SH-SY5Y (cell line): Measurements from ENCODE around the gene TOM1L2.

Experiments
- GATA2 ChIP-seq: IDR thresholded peaks from 2 replicates; pipeline ENCODE4 v1.6.1; 2011; ENCODE audit warnings: mild to moderate bottlenecking, low read depth, low read length
- GATA3 ChIP-seq: IDR thresholded peaks from 2 replicates; pipeline ENCODE4 v1.6.1; 2011; ENCODE audit warnings: low read depth, mild to moderate bottlenecking, low read length, moderate library complexity

The TOM1L2 gene

GRCh38 chr17:17847118-17847689, 125.0 kb downstream of the TOM1L2 start:
- TF ChIP-seq GATA3 (no peak), GATA2 (no peak)

- TF ChIP-seq GATA2 (no peak), GATA3 (no peak)
These were observed 125.6 kb downstream of the TOM1L2 start for GRCh38 chr17:17846645-17847044.

GRCh38 chr17:17846003-17846402, 126.2 kb downstream of the TOM1L2 start:
- TF ChIP-seq GATA2, result no peak
- TF ChIP-seq GATA3, result no peak

- TF ChIP-seq GATA3 (no peak), GATA2 (no peak)
These were observed 127.0 kb downstream of the TOM1L2 start for GRCh38 chr17:17845046-17845775.

- TF ChIP-seq GATA2, result no peak
- no peak for TF ChIP-seq GATA3
These were observed 127.7 kb downstream of the TOM1L2 start for GRCh38 chr17:17844500-17844899.

- TF ChIP-seq GATA3, result no peak
- TF ChIP-seq GATA2, result no peak
These were observed 128.1 kb downstream of the TOM1L2 start for GRCh38 chr17:17844079-17844478.

- TF ChIP-seq GATA2, result no peak
- no peak for TF ChIP-seq GATA3
These were observed 129.1 kb downstream of the TOM1L2 start for GRCh38 chr17:17843096-17843495.

GRCh38 chr17:17842111-17842876, 129.9 kb downstream of the TOM1L2 start:
- TF ChIP-seq GATA2 (no peak), GATA3 (no peak)

GRCh38 chr17:17841601-17842025, 130.6 kb downstream of the TOM1L2 start:
- TF ChIP-seq GATA3 (no peak), GATA2 (no peak)

GRCh38 chr17:17840751-17841591, 131.2 kb downstream of the TOM1L2 start:
- no peak for TF ChIP-seq GATA3
- no peak for TF ChIP-seq GATA2

GRCh38 chr17:17839791-17840707, 132.2 kb downstream of the TOM1L2 start:
- TF ChIP-seq GATA2 (no peak), GATA3 (no peak)

- TF ChIP-seq GATA3, result no peak
- TF ChIP-seq GATA2, result no peak
These were observed 133.9 kb downstream of the TOM1L2 start for GRCh38 chr17:17837966-17838962.
